HuH-7.5 (cell line): ENCODE data around the gene PAFAH1B1.

Experiments used
- DNase-seq: peaks from one replicate; pipeline ENCODE4 v3.0.0; 2011; ENCODE audit warnings: low spot score

Gene PAFAH1B1

DNA sequence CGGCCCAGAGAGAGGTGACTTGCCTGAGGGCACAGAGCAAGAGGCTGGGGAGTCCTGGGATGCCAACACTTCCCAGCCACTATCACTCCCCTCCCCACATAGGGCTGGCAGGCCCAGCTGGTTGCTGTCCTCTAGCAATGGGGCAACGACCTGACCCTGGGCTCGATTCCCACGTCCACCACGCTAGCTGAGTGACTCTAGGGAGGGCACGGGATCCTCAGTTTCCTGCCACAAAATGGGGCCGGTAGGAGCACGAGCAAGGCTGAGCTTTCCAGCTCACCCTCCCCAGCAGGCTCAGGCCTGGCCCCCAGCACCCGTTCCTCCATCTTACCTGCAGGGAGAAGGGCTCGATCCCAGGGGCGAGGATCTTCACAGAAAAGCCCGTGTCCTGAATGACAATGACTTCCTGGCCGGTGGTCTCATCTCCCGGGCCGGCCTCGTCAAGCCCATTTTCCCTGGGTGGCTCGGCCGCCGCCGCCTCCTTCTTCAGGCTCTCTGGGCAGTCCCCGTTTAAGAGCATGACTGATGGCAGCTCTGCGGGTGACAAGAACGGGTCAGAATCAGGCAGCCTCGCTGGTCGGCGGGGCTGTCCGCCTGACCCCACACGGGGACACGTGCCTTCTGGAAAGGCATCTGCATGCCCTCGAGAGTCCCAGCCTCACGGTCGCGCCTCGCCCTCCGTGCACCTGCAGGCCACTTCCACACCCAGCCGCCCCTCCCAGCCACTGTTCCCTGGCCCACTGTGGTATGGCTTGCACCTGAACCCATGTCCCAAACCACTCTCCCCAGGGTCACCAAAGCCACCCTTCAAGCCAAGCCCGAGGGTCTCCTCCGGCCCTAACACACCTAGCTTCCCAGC, 110.8 kb downstream of the PAFAH1B1 start:
- no peak for DNase-seq

DNA sequence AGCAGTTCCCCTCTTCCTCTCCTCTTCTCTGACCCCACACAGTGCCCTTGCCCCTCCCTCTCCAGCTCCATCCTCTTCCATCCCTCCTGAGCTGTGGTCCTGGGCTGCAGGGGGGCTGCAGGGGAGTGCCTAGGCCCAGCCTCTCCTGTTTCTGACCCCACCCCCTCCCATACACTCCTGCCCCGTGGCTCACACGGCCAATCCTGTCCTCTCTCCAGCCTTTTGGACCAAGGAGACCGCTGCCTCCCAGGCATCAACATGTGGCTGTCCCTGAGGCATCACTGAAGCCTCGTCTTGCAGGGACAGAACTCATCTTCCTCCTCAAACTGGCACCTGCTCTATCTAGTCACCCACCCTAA, 111.4 kb downstream of the PAFAH1B1 start:
- no peak for DNase-seq

GRCh38 chr17:2705263-2705662, 111.8 kb downstream of the PAFAH1B1 start:
- DNase-seq = no peak

DNA sequence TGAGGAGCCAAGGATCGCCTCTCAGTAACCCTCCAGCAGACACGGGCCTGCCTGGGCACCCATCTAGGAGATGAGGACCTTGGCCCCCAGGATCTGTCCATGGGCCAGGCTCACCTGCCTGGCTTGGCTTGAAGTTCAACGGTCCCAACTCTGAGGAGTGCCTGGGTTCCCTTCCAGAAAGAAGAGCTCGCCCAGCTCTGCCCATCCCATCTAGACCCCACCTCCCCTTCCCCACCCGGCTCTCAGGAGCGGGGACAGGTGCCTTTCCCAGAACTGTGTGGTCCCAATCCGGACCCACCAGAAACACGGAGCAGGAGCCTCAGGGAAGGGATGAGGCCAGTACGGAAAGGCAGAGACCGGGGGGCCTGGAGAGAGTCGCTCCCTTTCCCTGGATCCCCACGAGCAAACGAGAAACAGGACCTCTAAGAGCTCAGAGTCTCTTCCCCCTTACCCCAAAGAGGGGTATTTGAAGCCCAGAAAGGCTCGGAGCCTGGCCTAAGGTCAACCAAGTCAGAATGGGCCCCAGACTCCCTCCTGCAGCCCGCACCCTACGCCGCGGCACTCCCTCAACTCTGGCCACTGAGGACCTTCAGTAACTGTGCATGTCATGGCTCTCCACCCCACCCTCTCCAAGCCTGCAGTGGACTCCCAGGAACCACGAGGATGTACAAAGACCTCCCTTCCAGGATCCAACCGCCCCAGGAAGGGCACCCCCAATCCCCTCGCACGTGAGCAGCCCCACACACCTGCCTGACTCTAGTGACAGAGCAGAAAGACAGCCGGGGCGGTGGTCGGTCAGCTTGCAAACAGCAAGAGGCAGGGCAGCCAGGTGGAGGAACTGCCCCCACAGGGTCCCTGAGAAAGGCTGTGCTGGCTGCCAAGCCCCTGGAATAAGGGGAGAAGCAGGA, 112.7 kb downstream of the PAFAH1B1 start:
- DNase-seq = no peak

DNA sequence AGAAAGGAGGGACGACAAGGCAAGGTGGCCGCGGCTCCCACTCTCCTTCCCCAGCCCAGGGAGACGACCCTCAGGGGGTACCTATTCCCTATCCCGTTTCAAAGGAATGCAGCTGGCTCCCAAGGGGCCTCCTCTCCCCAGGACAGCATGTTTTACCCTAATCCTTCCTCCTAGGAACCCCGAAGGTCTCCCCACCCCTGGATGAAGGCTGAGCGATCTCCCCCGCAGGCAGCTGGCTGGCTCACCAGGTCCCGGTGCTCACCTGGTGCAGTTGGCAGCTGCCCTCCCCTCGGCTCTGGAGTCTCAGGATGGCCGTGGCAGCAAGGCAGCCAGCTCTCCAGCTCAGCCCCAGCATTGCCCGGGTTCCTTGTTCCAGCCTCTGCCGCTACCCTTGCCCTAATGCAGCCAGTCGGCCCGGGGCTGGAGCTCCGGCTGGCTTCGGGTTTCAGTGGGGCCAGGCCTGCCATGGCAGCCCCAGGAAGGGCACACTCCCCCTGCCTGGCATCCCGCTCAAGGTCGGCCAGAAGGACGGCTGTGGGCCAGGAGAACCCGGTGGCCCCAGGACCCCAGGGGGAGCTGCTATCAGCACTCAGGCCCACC, 113.6 kb downstream of the PAFAH1B1 start:
- no peak for DNase-seq

- DNase-seq = peak; percentile 79
These were observed 114.5 kb downstream of the PAFAH1B1 start for GRCh38 chr17:2707721-2708584.

- no peak for DNase-seq
These were observed 115.2 kb downstream of the PAFAH1B1 start for GRCh38 chr17:2708585-2709182.

- DNase-seq = no peak
These were observed 115.8 kb downstream of the PAFAH1B1 start for GRCh38 chr17:2709183-2709661.

- no peak for DNase-seq
These were observed 116.8 kb downstream of the PAFAH1B1 start for GRCh38 chr17:2710071-2710802.

GRCh38 chr17:2710803-2711607, 117.6 kb downstream of the PAFAH1B1 start:
- DNase-seq = peak; percentile 86

GRCh38 chr17:2711608-2712299, 118.3 kb downstream of the PAFAH1B1 start, which contains the start of gene CLUH:
Gene CLUH, minus strand, starts transcription at chr17:2711764. Its CDS starts 103 bp downstream, at chr17:2711661.
- peak; percentile 91 for DNase-seq

DNA sequence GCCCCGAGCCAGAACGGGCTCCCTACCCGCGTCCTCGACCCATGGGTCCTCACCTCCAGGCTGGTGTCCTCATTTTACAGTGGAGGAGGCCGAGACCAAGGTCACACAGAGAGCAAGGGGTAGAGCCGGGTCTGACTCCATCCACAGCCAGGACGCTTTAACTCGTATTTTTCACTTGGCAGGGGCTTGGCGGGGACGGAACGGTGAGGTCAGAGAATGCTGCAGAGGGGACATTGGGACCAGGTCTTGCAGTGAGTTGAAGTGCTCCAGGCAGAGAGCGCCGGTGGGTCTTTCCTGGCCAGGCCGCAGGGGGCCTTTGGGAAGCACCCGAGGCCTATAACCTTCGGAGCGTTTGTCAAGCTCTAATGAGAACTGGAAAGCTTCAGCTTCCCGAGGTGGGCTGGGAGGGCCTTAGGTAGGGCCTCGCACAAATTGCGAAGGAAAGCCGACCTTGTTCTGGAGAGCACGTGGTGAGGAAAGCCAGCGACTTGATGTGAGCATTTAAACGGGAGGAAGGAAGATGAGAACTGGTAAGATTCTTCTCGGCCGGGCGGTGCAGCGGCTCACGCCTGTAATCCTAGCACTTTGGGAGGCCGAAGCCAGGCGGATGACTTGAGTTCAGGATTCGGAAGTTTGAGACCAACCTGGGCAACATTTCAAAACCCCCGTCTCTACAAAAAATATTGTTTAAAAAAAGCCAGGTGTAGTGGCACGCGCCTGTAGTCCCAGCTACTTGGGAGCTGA, 119.0 kb downstream of the PAFAH1B1 start:
- no peak for DNase-seq

DNA sequence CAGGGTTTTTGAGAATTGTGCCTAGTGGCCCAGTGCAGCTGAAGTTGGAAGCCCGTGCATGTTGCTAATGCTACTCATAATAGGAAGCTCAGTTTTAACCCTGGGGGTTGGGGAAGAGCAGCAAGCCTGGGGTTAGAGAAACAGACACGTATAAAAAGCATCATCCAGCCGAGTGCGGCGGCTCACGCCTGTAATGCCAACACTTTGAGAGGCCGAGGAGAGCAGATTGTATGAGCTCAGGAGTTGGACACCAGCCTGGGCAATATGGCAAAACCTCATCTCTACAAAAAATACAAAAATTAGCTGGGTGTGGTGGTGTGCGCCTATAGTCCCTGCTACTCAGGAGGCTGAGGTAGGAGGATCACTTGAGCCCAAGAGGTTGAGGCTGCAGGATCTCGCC, 120.4 kb downstream of the PAFAH1B1 start:
- no peak for DNase-seq

DNA sequence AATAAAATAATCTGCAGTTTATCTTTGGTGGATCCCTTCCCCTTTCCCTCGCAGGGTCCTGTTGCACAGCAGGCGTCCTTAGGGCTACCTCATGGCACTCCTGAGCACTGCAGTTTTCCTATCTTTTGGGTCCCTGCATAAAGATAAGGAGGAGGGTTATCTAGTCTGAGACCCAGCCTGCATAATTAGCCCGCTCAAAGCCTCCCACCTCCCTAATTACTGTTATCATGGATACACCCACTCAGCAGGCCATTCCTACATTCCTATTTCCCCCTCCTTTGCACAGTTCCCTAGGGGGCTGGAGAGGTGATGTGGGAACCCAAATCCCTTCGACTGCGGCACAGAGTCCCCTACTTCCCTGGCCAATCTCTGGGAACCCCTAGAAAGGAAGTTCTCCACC, 123.2 kb downstream of the PAFAH1B1 start:
- DNase-seq = no peak

DNA sequence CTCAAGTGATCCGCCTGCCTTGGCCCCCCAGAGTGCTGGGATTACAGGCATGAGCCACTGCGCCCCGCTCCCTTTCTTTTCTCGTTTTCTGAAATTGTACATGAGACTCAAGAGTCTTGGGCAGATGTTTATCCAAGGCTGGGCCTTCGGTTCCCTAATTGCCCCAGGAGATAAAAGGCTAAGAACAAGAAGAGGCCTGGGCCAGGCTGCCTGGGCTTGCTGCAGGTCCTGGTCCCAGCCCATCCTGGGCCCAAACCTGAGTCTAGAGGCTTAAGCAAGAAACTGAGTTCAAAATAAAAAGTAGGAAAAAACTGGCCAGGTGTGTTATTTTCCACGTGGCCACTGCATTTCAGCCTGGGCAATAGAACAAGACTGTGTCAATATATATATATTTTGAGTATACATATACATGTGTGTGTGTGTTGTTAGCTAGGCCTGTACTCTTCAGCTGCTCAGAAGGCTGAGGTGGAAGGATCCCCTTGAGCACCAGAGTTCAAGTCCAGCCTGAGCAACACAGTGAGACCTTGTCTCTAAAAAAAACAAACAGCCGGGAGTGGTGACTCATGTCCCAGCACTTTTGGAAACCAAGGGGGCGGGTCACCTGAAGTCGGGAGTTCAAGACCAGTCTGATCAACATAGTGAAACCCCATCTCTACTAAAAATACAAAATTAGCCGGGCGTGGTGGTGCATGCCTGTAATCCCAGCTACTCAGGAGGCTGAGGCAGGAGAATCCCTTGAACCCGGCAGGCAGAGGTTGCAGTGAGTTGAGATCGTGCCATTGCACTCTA, 124.9 kb downstream of the PAFAH1B1 start:
- DNase-seq = no peak

- DNase-seq = no peak
These were observed 126.4 kb downstream of the PAFAH1B1 start for GRCh38 chr17:2719861-2720260.

- no peak for DNase-seq
These were observed 128.1 kb downstream of the PAFAH1B1 start for GRCh38 chr17:2721603-2722002.
